HepG2 (cell line): ENCODE results near the gene TMIGD2. TPM values are rescaled to one million over a fixed set of nuclear protein-coding genes. Genes with fewer than 3 reads are reported as not detected.

Experiments
- BRCA1 ChIP-seq: sonication (generic); formaldehyde crosslinking; IDR thresholded peaks from 2 replicates; pipeline ENCODE4 v1.4.0; 2020; ENCODE audit warnings: missing genetic modification reagents
- HNRNPH1 ChIP-seq: fragments of 200-400 bp; formaldehyde crosslinking; optimal IDR thresholded peaks from 2 replicates; pipeline ENCODE3; 2017; ENCODE audit warnings: mild to moderate bottlenecking, low read depth, low read length
- NCOA5 ChIP-seq: sonication (generic); formaldehyde crosslinking; IDR thresholded peaks from 2 replicates; pipeline ENCODE4 v1.4.0; 2020; ENCODE audit warnings: missing genetic modification reagents
- NFYC ChIP-seq: IDR thresholded peaks from 2 replicates; pipeline ENCODE4 v1.6.1; 2016; ENCODE audit warnings: missing genetic modification reagents, missing compliant biosample characterization
- NR2F1 ChIP-seq, 2 experiments: fragments of 450-650 bp in 1 of 2; formaldehyde crosslinking in 1 of 2; IDR thresholded peaks; 2 replicates each; pipeline versions ENCODE4 v1.5.0 to v1.6.1; 2016 to 2020; ENCODE audit warnings: mild to moderate bottlenecking in 1 of 2, missing compliant biosample characterization in 1 of 2, missing genetic modification reagents in 1 of 2, moderate library complexity in 1 of 2
- ZBTB7B ChIP-seq: sonication (generic); formaldehyde crosslinking; IDR thresholded peaks from 2 replicates; pipeline ENCODE4 v1.4.0; 2020; ENCODE audit warnings: missing genetic modification reagents
- ZNF335 ChIP-seq: sonication (generic); formaldehyde crosslinking; IDR thresholded peaks from 2 replicates; pipeline ENCODE4 v1.4.0; 2020; ENCODE audit warnings: missing genetic modification reagents
- ZNF768 ChIP-seq: sonication (generic); formaldehyde crosslinking; IDR thresholded peaks from 2 replicates; pipeline ENCODE4 v1.4.0; 2020; ENCODE audit warnings: missing genetic modification reagents
- ZNF878 ChIP-seq: sonication (generic); formaldehyde crosslinking; IDR thresholded peaks from 2 replicates; pipeline ENCODE4 v1.8.1; 2023; ENCODE audit warnings: mild to moderate bottlenecking, missing genetic modification reagents, moderate library complexity
- polyA plus RNA-seq, 8 experiments: library from polyadenylated mRNA; depleted of rRNA in 3 of 8; stranded (reverse) in 7 of 8; unstranded in 1 of 8; fragments of >200 nt; fragmentation: Illumina TruSeq in 4 of 8; extraction: Trizol in 4 of 8; gene quantifications; 2 replicates each; pipeline versions ENCODE4 v1.2.1 to v1.2.3, GENCODE V29; 2011 to 2016; ENCODE audit warnings: low read depth in 4 of 8, missing spikeins in 1 of 8, mixed read lengths in 1 of 8; ENCODE audit not compliant: insufficient read depth in 1 of 8
- total RNA-seq, 5 experiments: library from RNA; depleted of rRNA; stranded (reverse); fragments of >200 nt; fragmentation: Illumina TruSeq; extraction: Trizol; gene quantifications; 2 replicates each; pipeline ENCODE4 v1.2.3, GENCODE V29; 2016; ENCODE audit warnings: low read depth in 1 of 5
- TF ChIP-seq, protein P1 (sequence below): sonication (generic); formaldehyde crosslinking; conservative IDR thresholded peaks from 2 replicates; pipeline ENCODE4 v1.4.0; 2020; ENCODE audit warnings: missing genetic modification reagents
- TF ChIP-seq, protein P2 (sequence below): sonication (generic); formaldehyde crosslinking; IDR thresholded peaks from 2 replicates; pipeline ENCODE4 v1.4.0; 2020; ENCODE audit warnings: missing genetic modification reagents, borderline replicate concordance
- TF ChIP-seq, protein P3 (sequence below): sonication (generic); formaldehyde crosslinking; IDR thresholded peaks from 2 replicates; pipeline ENCODE4 v1.4.0; 2020; ENCODE audit warnings: missing genetic modification reagents
- TF ChIP-seq, protein P4 (sequence below): sonication (generic); formaldehyde crosslinking; IDR thresholded peaks from 2 replicates; pipeline ENCODE4 v1.4.0; 2020; ENCODE audit warnings: missing genetic modification reagents

Gene TMIGD2
- total and polyA plus RNA-seq, 2 of the 13 experiments (the other 11 are each of a cell fraction or from before 2014, with no cell fraction given), result 0.11 to 1.0 TPM

DNA sequence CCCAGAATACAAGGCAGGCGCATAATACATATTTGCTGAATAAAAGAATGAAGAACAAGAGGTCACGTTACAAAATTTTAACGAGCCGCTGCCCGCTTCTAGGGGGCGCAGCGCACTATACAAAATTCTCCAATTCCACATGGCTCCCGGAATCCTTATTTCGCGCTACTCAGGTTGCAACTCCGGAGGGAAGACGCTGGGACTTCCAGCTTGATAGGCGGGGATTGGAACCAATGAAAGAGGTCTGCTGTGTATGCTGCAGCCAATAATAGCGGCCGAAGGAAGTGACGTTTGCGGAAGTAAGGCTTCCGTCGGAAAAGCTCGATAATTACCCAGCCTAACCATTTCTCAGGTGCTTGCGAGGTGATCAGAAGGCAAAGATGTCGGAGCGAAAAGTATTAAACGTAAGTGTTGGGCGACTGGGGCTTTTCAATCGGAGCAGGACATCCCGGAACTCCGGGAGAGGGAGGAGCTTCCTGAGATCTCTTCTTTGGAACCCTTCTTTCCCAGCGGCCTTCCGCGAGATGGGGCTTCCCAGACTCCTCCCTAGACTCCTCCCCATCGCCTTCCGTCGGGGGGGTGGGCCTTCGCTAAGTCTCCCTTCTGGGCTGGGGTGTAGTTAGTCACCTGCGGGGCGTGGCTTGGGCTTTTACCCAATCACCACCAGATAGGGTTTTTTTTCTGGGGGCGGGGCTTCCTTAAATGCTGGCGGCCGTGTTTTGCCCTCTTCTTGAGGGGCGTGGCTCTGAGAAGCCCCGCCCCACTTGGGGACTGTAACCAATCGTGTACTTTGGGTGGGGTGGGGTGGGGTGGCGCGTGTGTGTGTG, 55.2 kb downstream of the TMIGD2 start, which contains the start of gene YJU2 (continued):
- TF ChIP-seq, protein P1, sequence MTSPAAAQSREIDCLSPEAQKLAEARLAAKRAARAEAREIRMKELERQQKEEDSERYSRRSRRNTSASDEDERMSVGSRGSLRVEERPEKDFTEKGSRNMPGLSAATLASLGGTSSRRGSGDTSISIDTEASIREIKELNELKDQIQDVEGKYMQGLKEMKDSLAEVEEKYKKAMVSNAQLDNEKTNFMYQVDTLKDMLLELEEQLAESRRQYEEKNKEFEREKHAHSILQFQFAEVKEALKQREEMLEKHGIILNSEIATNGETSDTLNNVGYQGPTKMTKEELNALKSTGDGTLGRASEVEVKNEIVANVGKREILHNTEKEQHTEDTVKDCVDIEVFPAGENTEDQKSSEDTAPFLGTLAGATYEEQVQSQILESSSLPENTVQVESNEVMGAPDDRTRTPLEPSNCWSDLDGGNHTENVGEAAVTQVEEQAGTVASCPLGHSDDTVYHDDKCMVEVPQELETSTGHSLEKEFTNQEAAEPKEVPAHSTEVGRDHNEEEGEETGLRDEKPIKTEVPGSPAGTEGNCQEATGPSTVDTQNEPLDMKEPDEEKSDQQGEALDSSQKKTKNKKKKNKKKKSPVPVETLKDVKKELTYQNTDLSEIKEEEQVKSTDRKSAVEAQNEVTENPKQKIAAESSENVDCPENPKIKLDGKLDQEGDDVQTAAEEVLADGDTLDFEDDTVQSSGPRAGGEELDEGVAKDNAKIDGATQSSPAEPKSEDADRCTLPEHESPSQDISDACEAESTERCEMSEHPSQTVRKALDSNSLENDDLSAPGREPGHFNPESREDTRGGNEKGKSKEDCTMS (CRISPR knock-in tag), result no peak
- TF ChIP-seq NFYC (CRISPR knock-in tag), result peak; percentile 100
- peak; percentile 81; the same call in 1 of the 2 replicates for TF ChIP-seq ZNF335
- TF ChIP-seq ZNF878 (CRISPR knock-in tag), result no peak
- TF ChIP-seq, protein P2, sequence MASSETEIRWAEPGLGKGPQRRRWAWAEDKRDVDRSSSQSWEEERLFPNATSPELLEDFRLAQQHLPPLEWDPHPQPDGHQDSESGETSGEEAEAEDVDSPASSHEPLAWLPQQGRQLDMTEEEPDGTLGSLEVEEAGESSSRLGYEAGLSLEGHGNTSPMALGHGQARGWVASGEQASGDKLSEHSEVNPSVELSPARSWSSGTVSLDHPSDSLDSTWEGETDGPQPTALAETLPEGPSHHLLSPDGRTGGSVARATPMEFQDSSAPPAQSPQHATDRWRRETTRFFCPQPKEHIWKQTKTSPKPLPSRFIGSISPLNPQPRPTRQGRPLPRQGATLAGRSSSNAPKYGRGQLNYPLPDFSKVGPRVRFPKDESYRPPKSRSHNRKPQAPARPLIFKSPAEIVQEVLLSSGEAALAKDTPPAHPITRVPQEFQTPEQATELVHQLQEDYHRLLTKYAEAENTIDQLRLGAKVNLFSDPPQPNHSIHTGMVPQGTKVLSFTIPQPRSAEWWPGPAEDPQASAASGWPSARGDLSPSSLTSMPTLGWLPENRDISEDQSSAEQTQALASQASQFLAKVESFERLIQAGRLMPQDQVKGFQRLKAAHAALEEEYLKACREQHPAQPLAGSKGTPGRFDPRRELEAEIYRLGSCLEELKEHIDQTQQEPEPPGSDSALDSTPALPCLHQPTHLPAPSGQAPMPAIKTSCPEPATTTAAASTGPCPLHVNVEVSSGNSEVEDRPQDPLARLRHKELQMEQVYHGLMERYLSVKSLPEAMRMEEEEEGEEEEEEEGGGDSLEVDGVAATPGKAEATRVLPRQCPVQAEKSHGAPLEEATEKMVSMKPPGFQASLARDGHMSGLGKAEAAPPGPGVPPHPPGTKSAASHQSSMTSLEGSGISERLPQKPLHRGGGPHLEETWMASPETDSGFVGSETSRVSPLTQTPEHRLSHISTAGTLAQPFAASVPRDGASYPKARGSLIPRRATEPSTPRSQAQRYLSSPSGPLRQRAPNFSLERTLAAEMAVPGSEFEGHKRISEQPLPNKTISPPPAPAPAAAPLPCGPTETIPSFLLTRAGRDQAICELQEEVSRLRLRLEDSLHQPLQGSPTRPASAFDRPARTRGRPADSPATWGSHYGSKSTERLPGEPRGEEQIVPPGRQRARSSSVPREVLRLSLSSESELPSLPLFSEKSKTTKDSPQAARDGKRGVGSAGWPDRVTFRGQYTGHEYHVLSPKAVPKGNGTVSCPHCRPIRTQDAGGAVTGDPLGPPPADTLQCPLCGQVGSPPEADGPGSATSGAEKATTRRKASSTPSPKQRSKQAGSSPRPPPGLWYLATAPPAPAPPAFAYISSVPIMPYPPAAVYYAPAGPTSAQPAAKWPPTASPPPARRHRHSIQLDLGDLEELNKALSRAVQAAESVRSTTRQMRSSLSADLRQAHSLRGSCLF (CRISPR knock-in tag), result no peak
- peak; percentile 27; the same call in 1 of the 2 replicates for TF ChIP-seq ZBTB7B (CRISPR knock-in tag)
- TF ChIP-seq HNRNPH1, result no peak
- no peak for TF ChIP-seq ZNF768 (CRISPR knock-in tag)
- TF ChIP-seq NCOA5, result no peak
- no peak for TF ChIP-seq NR2F1 (CRISPR knock-in tag; IDR thresholded peaks at IDR 0.05)
- TF ChIP-seq, protein P3, sequence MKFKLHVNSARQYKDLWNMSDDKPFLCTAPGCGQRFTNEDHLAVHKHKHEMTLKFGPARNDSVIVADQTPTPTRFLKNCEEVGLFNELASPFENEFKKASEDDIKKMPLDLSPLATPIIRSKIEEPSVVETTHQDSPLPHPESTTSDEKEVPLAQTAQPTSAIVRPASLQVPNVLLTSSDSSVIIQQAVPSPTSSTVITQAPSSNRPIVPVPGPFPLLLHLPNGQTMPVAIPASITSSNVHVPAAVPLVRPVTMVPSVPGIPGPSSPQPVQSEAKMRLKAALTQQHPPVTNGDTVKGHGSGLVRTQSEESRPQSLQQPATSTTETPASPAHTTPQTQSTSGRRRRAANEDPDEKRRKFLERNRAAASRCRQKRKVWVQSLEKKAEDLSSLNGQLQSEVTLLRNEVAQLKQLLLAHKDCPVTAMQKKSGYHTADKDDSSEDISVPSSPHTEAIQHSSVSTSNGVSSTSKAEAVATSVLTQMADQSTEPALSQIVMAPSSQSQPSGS (CRISPR knock-in tag), result 0 out of 2 replicates have a peak, but pooled peaks have one; percentile 76
- TF ChIP-seq, protein P4, sequence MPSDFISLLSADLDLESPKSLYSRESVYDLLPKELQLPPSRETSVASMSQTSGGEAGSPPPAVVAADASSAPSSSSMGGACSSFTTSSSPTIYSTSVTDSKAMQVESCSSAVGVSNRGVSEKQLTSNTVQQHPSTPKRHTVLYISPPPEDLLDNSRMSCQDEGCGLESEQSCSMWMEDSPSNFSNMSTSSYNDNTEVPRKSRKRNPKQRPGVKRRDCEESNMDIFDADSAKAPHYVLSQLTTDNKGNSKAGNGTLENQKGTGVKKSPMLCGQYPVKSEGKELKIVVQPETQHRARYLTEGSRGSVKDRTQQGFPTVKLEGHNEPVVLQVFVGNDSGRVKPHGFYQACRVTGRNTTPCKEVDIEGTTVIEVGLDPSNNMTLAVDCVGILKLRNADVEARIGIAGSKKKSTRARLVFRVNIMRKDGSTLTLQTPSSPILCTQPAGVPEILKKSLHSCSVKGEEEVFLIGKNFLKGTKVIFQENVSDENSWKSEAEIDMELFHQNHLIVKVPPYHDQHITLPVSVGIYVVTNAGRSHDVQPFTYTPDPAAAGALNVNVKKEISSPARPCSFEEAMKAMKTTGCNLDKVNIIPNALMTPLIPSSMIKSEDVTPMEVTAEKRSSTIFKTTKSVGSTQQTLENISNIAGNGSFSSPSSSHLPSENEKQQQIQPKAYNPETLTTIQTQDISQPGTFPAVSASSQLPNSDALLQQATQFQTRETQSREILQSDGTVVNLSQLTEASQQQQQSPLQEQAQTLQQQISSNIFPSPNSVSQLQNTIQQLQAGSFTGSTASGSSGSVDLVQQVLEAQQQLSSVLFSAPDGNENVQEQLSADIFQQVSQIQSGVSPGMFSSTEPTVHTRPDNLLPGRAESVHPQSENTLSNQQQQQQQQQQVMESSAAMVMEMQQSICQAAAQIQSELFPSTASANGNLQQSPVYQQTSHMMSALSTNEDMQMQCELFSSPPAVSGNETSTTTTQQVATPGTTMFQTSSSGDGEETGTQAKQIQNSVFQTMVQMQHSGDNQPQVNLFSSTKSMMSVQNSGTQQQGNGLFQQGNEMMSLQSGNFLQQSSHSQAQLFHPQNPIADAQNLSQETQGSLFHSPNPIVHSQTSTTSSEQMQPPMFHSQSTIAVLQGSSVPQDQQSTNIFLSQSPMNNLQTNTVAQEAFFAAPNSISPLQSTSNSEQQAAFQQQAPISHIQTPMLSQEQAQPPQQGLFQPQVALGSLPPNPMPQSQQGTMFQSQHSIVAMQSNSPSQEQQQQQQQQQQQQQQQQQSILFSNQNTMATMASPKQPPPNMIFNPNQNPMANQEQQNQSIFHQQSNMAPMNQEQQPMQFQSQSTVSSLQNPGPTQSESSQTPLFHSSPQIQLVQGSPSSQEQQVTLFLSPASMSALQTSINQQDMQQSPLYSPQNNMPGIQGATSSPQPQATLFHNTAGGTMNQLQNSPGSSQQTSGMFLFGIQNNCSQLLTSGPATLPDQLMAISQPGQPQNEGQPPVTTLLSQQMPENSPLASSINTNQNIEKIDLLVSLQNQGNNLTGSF (CRISPR knock-in tag), result 0 out of 2 replicates have a peak, but pooled peaks have one; percentile 57
- TF ChIP-seq BRCA1 (CRISPR knock-in tag), result no peak
